HG03025 (cell line): Measurements from ENCODE around the gene ST6GALNAC4.
"Not testable (repeated sequence)": the region's sequence is repeated elsewhere in the genome, so short reads cannot be mapped to it uniquely, and the experiment has no call there.

ENCODE experiments used
- ATAC-seq: cut with Tn5 transposase; IDR thresholded peaks from one replicate; pipeline ENCODE4 v1.9.1; 2021; ENCODE audit warnings: mild to moderate bottlenecking, moderate library complexity; ENCODE audit not compliant: unreplicated experiment, low FRiP score

The ST6GALNAC4 gene

DNA sequence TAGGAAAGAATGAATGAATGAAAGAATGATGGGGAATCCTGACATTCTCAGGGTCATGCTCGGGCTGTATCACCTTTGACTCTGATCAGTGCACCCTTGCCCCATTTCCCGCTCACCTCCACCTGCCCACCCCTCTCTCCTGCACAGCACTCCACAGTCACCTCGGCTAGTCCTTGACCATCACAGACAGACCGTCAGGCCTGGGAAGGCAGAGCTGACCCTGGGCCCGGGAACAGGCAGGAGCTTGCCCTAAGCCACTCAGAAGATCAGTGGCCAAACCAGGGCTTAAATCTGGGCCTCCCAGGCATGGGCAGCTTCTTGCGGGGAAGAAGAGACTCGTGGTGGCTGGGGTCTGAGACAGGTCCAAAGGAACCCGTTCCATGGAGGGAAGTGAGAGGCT lies 21.0 kb downstream of the ST6GALNAC4 start:
- no peak for ATAC-seq

DNA sequence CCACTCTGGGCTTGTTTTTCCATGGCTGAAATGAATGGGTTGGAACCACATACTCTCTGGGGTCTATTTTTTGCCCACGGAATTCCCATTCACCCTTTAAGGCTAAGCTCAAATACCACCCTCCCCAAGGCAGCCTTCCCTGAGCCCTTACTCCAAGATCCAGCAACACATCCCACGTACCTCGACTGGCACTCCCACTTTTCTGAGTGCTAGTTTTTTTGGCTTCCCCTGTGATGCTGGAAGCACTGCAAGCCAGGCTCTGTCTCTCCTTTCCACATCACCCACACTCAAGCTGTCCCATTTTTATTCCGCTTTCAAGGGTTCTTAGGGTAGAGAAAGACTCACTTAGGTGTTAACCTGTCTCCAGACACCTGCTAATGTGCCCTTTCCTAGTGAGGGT lies 23.4 kb downstream of the ST6GALNAC4 start:
- ATAC-seq = no peak

DNA sequence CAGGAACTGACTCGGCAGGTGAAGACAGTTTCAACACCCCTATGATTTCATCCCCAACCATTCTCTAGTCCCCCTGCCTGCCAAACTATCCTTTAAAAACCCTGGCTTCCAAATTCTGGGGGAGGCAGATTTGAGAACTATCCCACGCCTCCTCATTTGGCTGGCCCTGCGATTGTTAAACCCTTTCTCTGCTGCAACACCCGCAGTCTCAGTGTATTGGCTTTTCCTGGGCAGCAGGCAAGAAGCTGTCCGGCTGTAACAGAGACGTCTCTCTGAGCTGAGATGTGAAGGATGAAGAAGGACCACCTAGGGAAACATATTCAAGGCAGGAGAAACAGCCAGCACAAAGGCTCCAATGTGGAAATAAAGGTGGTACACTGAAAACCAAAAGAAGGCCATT lies 24.0 kb downstream of the ST6GALNAC4 start:
- ATAC-seq = no peak

DNA sequence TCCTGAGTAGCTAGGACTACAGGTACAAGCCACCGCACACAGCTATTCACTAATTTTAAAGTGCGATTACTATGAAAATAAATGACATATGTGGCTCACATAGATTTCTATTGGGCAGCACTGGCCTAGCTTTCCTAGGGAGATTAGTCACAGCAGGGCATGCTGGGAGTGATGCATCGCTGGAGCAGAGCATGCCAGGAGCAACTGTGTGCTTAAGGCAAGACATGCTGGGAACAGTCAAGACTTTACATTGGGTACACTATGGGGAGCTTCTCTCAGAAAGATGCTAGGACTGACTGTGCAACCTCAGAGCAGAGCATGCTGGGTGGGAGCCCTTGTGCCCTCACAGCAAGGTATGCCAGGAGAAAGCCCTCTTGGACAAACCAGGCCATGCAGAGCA lies 26.8 kb downstream of the ST6GALNAC4 start:
- no peak for ATAC-seq

DNA sequence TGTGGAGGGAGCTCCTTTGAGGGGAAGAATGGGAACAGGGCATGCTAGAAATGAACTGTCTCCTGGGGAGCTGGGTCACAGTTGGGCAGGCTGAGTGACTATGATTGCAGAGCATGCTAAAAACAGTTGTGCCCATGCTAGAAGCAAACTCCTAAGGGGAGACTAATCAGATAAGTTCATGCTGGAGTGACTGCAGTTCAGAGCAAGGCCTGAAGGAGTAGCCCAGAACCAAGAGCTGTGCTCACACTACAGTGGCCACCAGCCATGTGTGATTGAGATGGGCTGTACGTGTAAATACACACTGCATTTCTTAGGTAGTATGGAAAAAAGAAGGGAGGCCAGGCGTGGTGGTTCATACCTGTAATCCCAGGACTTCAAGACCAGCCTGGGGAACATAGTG lies 29.0 kb downstream of the ST6GALNAC4 start:
- no peak for ATAC-seq

DNA sequence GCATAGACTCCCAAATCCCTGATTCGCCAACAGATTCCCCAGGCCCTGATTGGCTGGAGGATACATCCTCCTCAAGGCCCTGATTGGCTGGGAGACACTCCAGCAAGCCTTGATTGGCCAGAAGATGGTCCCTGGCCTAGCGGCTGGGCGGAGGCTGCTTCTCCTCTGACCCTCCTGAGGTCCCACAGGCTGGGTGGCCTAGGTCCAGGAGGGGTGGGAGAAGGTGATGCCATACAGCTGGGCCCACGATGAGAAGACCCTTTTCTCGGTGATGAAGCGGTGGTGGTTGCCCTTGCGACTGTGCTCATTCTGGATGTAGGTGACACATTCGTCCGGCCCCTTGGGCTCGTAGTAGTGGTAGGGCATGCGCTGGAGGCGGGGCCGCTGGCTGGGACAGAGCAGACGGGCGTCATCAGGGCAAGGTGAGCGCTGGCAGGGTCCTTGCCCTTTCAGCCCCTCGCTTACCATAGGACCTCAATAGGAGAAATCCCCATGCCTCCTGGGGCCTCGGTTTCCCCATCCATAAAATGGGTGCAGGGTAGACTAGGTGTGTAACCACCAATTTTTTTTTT lies 30.4 kb downstream of the ST6GALNAC4 start:
- no peak for ATAC-seq

DNA sequence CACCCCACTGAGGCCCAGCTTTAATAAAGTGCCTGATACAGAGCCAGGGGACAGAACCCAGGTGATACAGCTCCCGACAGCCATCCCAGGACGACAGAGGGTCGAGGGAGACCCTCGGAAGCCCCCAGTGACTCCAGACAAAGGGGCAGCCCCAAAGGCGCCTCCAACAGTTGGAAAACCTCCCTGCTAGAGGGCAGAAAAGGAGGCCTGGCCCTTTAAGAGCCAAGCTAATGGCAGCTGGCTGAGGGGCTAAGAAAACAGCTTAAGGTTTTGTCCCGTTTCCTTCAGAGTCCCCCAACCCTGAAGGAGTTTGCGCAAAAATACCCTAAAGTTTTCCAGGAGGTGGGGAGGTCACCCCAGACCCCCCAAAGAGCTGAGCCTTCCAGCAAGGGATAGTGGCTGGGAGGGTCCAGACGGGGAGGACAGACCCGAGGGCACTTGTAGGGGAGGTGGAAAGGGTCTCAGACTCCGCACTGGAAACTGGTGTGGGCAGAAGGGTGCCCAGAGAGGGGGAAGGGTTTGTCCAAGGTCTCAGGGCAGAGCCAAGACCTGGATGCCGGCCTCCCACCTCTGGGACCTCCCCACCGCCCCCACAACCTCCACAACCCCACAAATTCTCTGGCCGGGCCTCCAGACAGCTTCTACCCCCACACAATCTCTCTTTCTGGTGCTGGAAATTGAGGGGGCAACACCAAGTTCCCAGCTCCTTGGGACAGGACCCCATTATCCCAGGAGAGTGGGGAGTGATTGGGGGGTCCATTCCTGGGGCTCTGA lies 31.1 kb downstream of the ST6GALNAC4 start:
- ATAC-seq = no peak

DNA sequence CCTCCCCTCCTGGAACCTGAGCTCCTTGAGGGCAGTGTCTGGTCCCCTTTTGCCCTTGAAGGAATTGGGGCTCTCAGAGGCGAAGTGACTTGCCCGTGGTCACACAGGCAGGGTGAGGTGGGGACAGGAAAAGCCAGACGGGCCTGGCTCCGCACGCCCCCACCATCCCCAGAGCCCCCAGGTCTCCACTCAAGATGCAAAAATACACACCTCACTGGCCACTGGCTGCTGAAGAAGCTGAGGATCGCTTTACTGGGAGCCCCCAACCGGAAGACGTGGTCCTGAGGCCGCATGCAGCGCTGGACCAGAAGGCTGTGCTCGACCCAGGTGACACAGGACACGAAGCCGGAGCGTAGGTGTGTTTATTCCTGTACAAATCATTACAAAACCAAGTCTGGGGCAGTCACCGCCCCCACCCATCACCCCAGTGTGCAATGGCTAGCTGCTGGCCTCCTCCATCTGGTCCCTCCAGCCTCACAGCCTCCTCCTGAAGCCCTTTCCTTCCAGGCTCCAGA lies 31.8 kb downstream of the ST6GALNAC4 start:
- no peak for ATAC-seq

DNA sequence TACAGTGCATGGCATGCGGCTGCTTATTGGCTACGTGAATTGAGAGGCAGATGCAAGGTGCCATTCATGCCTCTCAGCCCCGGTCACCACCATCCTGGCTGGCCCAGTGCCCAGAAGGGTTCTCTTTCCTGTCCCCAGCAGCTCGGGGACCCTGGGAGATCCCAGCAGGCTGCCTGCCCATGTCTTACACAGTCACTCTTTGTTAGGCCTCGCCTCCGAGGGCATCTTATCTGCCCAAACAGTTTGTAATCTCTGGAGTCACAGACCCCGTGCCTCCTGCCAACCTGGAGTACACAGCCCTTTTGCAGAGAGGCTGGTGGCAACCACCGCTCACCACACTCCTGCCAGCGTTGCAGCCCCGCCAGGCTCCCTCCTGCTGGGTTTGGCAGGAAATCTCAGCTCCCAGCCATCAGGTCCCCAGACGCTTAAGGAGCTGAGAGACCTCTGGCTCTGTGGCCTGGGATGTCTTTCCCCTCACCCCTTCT lies 32.4 kb downstream of the ST6GALNAC4 start:
- ATAC-seq = no peak

DNA sequence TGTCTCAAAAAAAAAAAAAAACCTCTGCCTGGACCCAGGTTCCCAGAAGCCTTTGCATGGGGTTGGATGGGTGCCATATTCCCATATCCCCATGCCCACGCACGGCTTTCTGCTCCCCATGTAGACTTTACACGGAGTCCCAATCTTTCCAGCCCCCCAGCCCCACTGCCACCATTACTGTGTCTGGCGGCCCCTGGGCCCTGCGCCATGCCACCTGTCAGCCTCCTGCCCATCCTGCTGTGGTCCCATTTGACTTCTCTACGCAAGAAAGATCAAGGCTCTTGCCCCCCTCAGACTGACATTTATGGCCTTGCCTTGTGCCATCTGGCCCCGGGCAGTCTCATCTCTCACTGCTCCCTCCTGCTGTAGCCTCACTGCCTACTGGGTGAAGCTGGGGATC lies 32.9 kb downstream of the ST6GALNAC4 start:
- ATAC-seq = no peak

DNA sequence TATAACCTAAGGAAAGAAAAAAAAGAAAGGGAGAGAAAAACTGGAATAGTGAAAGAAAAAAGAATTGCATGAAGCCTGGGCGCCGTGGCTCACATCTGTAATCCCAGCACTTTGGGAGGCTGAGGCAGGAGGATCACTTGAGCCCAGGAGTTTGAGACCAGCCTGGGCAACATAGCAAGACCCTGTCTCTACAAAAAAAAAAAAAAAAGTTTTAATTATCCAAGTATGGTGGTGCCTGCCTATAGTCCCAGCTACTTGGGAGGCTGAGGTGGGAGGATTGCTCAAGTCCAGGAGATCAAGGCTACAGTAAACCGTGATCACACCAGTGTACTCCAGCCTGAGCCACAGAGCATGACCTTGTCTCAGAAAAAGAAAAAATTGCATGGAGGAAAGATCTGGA lies 35.1 kb downstream of the ST6GALNAC4 start:
- not testable (repeated sequence) for ATAC-seq

DNA sequence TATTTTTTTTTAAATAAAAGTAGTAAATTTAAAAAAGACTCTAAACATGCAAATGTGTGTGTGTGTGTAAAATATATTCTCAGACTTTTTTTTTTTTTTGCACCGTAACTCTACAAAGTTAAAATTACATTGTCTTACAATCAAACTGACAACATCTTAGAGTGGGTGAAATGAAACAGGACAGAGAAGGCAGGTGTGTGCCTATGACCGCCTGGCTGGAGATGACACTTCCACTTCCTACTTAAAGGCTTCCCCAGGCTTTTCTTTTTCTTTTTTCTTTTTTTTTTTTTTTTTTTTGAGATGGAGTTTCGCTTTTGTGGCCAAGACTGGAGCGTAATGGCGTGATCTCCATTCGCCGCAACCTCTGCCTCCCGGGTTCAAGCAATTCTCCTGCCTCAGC lies 36.7 kb downstream of the ST6GALNAC4 start:
- ATAC-seq = no peak

DNA sequence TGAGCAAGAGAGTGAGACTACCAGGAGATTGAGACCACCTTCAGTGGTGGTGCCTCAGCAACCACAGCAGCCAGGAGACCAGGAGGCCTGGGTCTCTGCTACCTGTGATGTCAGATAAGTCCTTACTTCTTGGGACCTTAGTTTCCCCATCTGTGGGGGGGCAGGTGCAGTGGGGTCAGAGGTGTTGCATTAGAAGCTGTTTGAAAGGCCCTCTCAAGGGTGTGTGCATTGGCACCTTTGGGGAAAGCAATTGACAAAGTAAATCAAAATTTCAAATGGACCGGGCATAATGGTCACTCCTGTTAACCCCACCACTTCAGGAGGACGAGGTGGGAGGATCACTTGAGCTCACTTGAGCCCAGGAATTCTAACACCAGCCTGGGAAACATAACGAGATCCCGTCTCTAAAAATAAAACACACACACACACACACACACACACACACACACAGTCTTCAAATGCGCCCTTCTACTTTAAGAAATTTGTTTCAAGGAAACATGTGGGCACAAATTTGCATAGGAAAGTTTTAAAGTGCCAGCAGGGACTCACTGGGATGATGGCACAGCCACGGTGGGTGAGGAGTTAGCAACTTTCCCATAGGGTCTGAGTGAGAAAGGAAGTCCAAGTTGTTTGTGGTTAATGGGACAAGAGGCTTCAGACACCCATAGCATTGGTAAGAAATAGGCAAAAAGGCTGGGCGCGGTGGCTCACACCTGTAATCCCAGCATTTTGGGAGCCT lies 38.0 kb downstream of the ST6GALNAC4 start:
- no peak for ATAC-seq

DNA sequence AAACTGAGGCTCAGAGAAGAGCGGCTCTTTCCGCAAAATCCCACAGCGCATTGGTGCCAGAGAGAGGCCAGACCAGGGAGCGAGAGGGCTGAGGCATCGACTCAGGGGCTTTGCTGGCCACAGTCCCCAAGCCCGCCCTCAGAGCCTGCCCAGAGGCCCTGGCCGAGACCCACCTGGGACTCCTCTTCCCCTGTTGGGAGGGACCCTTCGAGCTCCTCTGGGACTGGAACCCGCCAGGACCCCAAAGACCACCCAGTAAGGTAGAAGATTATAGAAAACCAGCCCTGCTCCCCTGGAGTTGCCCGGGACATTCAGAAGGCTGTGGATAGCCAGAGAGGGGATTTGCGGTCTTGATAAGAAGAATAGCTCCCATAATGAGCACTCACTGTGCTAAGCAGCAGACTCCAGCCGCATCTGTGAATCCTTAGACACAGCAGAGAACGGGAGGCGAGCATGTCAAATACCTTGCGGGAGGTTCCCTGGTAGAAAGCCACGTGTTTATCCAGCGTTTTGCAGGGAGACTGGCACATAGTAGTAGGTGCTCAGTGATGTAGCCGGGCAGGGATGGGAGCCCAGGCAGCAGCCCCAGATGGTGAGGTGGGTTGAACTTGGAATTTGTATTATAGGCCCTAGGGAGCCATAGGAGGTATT lies 38.7 kb downstream of the ST6GALNAC4 start:
- ATAC-seq = no peak

DNA sequence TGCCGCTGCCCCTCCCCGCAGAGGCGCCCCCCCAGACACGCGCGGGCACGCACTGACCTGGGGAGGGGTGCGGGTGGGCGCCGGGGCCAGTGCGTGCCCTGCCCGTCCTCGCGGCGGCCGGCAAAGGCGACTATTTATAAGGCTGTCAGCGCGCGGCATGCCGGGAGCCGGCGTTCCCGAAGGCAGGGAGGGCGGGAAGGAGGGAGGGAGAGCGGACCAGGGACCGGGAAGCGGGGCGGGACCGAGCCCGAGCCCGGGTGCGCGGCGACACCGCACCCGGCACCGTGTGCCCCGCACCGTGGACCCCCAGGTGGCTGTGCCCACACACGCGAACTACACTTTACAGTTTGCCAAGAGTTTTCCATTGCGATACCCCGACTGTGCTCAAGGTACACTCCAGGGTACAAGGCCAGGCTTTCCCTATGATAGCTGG lies 39.3 kb downstream of the ST6GALNAC4 start, which contains the start of gene AK1:
TSS of gene AK1 (minus strand) at position 110 of the 433 bp plus-strand sequence. CDS start 3,058 bp downstream, outside the sequence.
- no peak for ATAC-seq

DNA sequence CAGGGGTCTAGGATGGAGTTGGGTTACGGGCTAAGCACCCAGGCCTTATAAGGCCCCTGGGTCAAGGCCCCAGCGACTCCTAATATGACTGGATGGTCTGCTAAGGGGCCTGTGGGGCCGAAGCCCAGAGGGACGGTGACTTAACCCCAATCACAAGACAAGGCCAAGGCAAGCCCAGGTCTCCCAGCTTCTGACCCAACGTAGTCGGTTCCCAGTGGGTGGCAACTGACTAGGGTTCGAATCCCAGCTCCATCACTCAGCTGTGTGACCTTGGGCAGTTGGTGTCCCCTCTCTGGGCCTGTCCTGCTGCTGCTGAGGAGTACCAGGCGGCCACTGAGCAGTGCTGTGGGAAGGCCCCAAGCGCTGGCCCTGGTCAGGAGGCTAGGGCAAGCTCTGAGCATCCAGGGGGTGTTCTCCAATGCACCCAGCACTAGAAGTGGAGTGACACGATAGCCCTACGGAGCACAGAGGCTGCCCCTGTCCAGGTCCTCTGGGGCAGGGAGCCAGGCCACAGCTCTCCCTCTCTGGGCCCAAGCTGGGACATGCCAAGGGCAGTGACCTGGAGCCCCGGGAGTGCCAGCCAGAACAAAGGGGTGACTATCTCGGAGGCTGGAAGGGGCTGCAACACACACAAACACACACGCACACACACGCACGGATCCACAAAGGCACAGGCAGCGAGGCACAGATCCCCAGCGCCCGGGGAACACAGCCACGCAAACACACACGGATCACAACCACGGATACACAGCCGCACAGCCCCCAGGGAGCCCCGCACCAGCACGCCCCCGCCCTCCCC lies 39.9 kb downstream of the ST6GALNAC4 start:
- ATAC-seq = no peak

DNA sequence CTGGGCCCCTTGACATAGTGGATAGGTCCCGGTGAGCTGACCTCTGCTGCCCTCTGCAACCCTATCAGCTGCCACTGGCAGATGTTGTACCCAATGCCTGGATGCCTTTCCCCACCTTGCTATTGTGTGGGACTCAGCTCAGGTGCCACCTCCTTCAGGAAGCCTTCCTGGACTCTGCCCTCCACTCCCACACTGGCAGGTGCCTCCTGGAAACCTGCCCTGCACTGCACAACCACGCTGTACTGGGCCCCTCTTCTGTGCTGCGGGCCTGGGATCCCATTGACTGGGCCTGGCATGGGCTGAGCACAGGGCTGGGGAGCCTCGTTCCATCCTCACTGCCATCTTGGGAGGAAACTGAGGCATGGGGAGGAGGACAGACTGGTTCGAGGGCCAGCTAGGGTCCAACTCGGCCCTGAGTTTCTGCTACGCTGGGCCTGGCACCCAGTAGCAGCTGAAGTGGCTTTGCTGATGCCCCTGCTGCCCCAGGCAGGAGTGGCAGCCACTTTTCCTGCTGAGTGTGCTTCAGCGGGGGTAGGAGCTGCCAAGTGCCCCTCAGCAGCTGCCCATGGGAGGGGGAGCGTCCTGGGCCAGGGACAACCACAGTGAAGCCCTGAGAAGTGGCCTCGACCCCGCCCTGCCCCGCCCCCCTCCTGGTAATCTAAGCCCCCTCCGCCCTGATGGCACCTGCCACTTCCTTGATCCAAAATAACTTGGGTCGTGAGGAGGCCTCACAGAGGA lies 40.6 kb downstream of the ST6GALNAC4 start:
- ATAC-seq = no peak

DNA sequence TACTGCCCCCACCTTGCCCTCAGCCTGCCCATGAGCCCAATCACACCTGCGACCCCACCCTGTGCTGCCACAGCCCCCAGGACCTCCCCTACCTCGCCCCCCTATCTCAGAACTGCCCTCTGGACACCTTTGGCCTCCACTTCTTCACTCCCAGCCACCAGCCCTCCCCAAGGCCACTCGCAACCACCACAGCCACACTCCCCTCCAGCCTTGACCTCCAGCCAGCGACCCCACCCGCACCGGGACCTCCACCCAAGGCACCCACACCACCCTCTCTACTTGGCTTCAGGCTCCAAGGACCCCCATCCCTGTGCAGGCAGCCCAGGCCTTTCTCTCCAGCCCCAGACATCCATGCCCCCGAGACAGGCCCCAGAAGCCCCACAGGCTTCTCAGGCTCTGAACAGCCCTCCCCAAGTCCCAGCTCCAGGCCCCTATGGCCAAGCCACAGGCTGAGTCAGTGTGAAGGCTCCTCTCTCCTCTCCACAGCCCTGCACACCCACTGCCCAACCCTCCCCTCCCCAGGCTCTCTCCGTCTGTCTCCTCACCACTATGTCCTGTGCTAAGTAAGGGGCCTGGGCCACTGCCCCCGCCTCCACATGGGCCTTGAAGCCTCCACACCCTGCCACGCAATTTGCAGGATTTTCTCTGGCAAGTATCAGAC lies 41.4 kb downstream of the ST6GALNAC4 start:
- no peak for ATAC-seq
